GM18909 (cell line): ENCODE results near the gene RFC3.
"Not testable (repeated sequence)": the region's sequence is repeated elsewhere in the genome, so short reads cannot be mapped to it uniquely, and the experiment has no call there.

Experiments used
- ATAC-seq: cut with Tn5 transposase; IDR thresholded peaks from one replicate; pipeline ENCODE4 v1.9.1; 2021; ENCODE audit warnings: mild to moderate bottlenecking; ENCODE audit not compliant: unreplicated experiment, poor library complexity

RFC3 gene

DNA sequence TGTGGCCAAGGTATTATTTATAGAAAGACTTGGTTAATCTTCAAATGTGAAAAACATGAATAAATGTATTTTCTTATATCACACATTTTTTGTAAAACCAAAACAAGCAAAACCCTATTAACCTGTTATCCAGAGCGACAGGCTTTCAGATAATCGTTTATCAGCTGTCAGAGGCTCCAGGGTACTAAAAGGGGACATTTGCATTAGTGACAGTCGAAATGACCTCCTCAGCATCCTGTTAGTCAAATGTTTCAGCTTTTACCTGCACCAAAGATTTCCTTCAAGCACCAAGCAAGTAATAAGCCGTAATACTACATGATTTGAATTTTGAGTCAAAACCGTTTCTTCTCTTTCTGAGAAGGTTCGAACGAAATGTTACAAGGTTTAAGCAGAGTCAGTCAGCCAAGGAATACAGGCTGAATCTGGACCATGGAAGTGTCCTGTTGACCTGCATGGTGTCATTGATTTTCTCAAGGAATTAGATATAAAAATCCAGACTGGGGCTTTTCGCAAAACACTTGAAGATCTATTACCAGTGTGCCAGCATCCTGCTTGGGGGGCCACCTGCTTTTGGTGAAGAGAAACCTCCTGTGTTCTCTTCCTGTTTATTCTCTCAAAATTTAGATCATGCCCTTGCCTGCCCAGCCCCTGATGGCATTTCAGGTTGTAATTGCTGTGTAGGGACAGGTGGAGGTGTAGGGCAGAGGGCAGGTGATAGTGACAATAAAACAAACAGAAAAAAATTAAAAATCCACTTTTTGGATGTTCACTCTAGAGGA lies 11.3 kb upstream of the RFC3 start:
- ATAC-seq, result no peak

DNA sequence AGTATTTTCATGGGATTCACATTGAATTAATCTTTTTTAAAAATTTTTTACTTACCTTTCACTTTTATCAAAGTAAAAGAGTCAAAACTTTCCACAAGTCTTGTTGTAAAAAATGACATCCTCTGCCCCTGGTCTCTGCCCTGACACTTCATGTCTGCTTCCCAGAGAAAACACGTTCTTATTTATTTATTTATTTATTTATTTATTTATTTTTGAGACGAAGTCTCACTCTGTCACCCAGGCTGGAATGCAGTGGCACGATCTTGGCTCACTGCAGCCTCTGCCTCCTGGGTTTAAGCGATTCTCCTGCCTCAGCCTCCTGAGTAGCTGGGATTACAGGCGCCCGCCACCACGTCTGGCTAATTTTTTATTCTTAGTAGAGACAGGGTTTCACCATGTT lies 5.1 kb upstream of the RFC3 start:
- ATAC-seq, result not testable (repeated sequence)

DNA sequence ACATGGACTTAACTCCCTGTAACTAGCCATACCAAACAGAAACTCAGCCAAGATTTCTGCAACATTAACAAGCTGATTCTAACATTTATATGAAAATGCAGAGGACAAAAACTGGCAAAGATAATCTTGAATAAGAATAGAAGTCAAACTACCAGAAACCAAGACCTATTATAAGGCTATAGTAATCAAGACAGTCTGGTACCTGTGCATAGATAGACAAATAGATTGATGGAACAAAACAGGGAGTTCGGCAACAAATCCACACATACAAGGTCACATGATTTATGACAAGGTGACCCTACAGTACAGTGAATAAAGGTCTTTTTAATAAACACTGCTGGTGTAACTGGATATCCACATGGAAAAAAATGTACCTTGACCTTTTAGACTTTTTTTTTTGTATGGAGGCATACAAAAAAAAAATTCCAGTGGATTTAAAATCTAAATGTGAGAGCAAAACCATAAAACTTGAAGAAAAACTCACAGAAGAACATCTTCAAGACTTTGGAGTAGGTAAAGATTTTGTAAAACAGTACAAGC lies 2.9 kb upstream of the RFC3 start:
- no peak for ATAC-seq

DNA sequence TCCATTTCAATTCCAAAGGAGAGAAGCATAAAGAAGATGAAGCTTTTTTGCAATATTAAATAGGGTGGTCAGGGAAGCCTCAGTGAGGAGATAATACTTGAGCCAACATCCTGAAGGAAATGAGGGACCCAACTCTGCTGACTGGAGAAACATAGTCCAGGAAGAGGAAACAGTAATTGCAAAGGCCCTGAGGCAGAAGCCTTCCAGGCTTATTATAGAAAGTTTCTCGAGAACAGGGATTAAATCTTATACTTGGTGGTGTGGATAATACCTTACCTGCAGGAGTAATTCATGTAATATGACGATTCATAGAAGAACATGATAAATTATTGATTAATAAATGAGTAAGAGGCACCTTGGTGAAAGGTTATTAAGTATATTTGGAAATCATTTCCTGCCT lies 1.0 kb upstream of the RFC3 start:
- ATAC-seq, result no peak

DNA sequence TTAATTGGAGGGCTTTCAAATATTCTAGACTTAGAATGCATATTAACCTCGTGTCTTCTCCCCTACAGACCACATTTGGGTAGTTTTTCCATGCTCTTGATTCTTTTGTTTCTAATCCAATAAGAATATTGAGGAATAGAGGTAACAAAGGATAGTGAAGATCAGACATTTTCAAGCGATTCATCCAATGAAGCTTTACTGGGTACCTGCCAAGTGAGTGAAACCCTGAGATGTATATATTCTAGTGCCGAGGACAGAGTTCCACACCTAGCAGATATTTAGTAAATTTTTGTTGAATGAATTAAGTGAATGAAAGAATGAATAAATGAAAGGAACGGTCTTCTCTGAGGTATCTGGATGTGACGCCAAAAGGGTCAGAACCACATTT lies 442 bp upstream of the RFC3 start:
- peak; percentile 13 for ATAC-seq

DNA sequence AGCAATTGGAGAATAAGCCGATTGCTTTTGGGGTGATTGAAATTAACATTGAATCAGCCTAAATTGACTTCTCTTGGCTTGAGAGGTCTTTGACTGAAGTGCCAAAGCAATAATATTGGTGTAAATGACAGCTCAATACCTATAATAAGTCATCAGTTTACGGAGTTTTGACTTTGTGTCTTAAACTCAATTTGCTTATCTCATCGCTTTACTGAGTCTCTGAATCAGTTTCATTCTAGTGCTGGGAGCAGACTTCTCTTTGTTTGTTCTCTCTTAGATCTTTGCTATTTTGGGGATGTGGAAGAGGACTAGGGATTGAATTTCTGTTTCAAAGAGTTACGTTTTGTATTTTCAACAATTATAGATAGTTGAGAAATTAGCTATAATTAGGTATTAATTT lies 7.1 kb downstream of the RFC3 start:
- ATAC-seq, result no peak

DNA sequence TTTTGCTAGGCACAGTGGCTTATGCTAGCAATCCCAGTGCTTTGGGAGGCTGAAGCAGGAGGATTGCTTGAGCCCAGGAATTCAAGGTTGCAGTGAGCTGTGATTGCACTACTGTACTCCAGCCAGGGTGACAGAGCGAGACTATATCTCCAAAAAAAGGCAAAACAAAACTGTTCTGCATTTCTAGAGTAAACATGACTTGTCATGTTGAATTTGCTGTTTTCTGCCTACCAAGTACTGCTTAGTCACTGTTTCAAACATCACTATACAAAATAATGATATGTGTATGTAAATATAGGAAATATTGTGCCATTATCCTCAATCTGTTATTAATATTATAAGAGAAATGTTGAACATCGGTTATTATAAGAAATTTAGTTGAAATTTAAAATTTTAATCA lies 9.2 kb downstream of the RFC3 start:
- ATAC-seq, result no peak

DNA sequence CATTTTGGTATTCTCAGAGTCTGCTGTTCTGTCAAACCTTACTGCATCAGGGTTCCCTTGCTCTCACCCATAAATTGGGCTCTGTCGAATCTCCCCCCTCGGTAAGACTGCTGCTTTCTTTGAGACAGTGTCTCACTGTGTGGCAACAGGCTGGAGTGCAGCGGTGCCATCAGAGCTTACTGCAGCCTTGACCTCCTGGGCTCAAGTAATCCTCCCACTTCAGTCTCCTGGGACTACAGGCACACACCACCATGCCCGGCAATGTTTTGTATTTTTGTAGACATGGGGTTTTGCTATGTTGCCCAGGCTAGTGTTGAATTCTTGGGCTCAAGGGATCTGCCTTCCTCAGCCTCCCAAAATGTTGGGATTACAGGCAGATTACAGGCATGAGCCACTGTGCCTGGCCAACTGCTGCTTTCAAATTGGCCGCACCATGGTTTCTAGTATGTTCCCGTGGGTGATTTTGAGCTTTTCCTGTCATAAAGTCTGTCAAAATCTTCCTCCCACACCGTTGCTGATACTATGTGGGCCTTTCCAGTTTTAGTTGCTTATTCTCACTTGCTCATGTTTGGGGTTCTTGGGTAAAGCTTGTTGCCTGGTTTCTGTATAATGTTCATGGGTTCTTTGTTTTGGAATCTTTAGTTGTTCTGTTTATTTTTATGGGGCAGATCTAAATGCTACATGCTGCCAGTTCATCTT lies 10.6 kb downstream of the RFC3 start:
- ATAC-seq, result no peak

DNA sequence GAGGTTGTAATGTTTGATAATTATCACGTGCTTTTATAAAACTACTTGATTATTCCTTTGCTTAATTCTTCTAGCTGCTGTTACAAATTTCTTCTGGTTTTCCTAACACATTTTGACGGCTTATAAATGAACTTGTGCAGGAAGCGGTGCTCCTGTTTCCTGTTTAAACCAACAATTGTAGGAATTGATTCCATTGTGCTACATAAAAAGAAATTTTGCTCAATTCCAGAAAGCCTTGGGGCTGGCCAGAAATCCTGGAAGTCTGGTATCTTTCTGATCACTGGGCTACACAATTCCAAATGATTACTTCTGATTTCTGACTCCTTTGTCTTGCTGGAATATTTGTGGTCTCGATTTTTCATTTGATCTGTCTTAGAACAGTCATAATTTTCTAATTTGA lies 14.9 kb downstream of the RFC3 start:
- no peak for ATAC-seq

DNA sequence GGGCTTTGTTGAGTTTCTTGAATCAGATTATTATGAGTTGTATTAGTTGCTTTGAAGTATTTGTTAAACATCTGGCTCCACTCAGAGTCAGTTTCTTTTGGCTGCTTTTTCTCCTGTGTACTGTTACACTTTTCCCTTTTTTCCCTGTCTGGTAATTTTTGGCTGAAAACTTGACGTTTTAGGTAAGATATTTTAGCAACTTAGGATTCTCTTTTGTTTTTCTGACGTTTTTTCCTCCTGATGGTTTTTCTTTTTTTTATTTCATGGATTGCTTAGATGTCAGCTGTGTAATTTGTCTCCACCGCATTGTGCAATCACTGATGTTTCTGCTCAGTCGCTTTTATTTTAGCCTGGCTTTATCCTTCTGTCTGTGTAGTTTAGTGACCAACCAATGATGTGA lies 20.7 kb downstream of the RFC3 start:
- ATAC-seq, result no peak

DNA sequence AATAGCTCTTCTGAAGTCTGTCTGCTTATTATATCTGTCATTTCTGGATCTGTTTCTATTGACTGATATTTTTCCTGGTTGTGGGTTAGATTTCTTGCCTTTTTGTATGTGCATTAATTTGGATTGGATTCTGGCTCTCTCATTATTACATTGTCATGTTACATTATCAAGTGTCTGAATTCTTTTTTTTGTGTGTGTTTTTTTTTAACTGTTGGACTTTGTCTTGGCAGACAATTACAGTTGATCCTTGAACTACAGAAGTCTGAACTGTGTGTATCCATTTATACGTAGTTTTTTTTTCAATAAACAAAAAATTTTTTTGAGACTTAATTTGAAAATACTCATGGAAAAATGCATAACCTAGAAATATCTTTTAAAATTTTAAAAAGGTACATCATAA lies 22.5 kb downstream of the RFC3 start:
- no peak for ATAC-seq

DNA sequence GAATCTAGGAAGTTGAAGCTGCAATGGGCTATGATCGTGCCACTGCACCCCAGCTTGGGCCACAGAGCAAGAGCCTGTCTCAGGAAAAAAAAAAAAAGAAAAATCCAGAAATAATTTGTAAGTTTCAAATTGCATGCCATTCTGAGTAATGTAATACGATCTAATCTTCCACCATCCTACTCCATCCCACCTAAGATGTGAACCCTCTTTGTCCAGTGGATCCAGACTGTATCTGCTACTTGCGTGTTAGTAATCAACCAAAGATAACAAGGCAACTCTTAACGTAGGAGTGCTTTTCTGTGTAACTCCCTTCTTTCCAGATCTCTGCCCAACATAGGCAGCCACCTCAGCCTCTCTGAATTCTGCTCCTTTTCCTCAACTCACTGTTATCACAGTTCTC lies 24.3 kb downstream of the RFC3 start:
- ATAC-seq, result no peak

DNA sequence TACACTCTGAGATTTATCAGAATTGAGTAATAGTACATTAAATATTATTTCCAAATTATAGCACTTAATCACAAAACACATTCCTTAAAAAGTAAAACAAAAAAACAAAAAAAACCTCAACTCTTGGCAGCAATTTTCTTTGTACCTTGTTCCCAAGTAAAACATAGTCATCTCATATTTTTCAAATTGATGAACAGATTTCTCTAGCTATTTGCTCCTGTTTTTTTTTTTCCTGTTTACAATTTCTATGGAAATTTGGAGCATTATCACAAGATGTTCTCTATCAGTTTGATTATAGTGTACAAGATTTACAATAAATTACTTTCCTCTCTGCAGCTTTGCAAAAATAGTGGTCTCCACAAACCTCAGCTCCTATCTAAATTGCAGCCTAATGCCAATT lies 25.0 kb downstream of the RFC3 start:
- no peak for ATAC-seq

DNA sequence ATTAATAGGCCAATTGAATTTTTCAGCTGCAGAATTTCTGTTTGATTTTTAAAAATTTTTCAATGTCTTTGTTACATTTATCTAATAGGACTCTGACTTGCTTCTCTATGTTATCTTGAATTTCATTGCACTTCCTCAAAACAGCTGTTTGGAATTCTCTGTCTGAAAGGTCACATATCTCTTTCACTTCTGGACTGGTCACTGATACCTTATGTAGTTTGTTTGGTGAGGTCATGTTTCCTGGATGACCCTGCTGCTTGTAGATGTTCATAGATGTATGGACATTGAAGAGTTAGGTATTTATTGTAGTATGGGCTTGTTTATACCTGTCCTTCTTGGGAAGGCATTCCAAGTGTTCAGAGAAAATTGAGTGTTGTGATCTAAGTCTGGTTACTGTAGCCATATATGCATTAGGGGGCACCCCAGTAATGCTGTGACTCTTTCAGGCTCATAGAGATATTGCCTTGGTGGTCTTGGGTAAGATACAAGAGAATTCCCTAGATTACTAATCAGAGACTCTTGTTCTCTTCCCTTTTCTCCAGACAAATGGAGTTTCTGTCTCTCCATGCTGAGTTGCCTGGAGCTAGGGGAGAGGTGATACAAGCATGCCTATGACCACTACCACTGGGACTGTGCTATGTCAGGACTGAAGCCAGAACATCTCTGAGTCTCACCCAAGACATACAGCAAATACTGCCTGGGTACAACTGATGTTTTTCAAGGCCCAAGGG lies 27.8 kb downstream of the RFC3 start:
- no peak for ATAC-seq

DNA sequence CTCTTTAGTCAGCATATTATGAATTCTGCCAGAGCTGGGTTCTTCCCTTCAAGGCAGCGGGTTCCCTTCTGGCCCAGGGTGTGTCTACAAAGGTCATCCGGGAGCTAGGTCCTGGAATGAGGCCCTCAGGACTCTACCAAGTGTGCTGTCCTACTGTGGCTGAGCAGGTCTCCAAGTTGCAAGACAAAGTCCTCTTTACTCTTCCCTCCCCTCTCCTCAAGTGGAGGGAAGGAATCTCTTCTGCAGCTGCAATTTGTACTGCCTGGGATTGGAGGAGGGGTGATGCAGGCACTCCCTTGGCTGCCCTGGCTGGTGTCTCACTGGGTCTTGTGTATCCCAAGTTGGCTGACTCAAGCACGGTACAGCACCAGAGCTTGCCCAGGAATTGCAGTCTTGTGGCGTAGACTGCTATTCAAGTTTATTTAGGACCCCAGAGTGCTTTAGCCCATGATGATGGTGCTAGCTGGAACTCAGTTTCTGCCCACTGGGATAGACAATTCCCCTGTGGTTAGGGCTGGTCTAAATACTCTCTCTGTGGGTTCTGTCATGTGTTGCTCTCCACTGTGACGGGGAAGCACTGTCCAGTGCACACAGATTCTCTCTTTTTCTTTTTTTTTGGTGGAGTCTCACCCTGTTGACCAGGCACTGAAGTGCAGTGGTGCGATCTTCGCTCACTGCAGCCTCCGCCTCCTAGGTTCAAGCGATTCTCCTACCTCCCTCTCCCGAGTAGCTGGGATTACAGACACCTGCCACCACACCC lies 28.5 kb downstream of the RFC3 start:
- ATAC-seq, result no peak

DNA sequence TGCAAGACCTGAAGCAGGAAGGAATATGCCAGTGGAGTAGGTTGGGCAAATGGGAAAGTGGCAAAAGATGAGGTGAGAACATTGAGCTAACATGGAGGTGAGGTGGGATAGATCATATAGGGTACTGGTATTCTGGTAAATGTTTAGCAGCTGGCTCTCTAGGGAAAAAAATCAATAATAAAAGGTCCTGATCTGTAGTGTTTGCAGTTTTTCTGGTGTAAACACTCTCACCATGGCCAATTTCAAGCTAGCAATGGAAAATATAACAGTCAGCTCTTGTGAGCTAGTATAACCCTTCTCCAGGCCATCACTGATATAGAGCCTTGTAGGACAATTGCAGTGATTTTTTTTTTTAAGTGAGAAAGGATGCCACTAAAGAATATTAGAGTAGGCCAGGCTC lies 31.3 kb downstream of the RFC3 start:
- ATAC-seq, result no peak

DNA sequence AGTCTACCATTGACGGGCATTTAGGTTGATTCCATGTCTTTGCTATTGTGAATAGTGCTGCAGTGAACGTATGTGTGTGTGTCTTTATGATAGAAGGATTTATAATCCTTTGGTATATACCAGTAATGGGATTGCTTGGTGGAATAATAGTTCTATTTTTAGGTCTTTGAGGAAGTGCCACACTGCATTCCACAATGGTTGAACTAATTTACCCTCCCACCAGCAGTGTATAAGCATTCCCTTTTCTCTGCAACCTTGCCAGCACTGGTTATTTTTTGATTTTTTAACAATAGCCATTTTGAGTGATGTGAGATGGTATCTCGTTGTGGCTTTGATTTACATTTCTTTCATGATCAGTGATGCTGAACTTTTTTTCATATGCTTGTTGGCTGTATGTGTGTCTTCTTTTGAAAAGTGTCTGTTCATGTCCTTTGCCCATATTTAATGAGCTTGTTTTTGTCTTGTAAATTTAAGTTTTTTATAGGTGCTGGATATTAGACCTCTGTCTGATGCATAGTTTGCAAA lies 37.5 kb downstream of the RFC3 start:
- ATAC-seq, result no peak

DNA sequence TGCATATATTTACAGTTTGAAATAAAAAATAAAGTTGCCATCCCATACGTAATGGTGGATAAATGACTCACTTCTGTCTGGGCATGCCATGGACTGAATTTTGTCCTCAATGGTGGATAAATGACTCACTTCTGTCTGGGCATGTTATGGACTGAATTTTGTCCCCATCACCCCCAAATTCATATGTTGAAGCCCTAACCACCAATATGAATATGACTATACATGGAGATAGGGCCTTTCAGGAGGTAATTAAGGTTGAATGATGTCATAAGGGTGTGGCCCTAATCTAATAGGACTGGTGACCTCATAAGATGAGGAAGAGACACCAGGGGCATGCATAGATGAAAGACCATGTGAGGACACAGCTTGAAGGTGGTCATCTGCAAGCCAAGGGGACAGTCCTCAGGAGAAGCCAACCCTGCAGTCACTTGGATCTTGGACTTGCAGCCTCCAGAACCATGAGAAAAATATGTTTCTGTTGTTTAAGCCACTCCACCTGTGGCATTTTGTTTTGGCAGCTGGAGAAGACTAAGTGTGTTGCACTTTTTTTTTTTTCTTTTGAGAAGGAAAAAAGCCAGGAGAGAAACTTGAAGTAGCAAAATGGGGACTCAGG lies 41.8 kb downstream of the RFC3 start:
- ATAC-seq, result no peak

DNA sequence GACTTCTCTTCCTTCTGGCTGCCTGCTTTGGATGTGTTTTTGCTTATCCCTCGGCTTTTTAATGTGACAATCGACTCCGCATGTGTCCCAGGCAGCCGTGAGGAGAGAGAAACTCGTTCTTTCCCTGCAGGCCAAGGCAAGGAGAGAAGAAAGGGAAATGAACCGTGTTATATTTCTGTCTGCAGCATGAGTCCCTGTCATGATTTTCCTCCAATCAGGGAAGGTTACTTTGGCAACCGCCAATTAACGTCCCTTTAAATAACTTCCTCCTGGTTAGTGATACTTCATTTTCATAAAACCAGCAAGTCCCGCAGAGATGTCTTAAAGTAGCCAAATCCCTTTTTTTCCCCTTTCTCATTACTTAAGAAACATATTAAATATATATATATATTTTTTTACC lies 42.6 kb downstream of the RFC3 start:
- ATAC-seq, result no peak

DNA sequence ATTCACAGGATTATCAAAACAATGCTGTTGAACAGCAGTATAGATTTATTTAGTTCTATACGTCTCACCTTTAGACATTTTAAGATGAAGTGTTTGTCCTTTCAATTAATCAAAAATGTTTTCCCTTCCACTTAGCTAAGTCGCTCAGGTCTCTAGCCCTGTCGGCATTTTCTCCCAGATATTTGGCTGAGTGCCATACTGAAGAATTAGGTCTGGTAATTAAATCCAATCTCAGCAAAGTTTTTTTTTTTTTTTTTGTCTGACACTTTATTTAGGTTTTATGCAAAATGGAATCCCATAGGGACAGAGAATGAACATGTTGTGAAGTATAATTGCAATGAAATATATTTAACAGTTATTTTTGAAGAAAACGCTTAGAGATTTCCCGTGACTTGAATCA lies 44.1 kb downstream of the RFC3 start:
- ATAC-seq, result no peak
